Lower leg skin (tissue), 3 donors: ENCODE data around the gene CDK13.

Source experiments
- POLR2A ChIP-seq, 2 donors: fragments of 450-650 bp; IDR thresholded peaks; one replicate each; pipeline ENCODE4 v1.6.1; 2016 to 2017; ENCODE audit warnings: antibody characterized with exemption in 2 of 2, mild to moderate bottlenecking in 1 of 2, moderate library complexity in 1 of 2
- TF ChIP-seq, protein P1 (sequence below), 3 donors: fragments of 450-650 bp; IDR thresholded peaks; one replicate each; pipeline ENCODE4 v1.5.1; 2016; ENCODE audit warnings: antibody characterized with exemption in 3 of 3, mild to moderate bottlenecking in 3 of 3, moderate library complexity in 2 of 3

DNA sequence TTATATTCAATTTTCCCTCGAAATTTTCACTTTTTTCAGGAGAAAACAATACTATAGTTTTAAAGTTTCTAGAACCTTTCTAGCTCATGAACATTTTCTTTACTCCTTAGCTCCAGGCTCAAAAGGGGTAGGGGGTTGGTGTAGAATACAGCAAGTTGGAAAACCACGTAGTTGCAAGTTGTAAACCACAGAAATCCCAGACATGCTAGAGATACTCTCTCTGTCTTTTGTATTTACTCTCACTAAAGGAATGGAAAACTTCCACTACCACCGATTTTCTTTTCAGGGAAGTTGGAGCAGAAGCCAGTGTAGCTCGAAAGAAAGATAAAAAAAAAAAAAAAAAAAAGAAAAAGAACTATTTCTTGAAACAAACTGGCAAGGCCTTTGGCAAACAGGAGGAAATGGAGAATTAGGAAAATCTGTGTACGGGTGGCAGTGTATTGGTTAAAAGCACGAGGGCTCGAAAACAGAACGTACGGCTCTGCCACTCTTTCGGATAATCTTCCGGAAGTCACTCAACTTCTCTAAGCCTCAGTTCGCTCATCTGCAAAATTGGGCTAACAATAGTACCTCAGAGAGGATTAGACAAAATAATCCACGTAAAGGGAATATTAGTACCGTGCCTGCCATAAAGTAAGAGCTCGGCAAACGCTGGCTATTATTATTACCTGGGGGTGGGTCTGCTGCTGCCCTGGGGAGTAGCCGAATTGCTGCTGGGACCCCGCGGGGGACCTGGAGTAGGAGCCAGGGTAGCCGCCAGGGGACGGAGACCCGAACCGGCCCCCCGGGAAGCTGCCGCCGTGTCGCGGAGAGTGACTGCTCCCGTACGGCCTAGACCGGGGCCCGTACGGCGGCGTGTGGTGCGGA, 183.7 kb downstream of the CDK13 start:
- TF ChIP-seq POLR2A (IDR thresholded peaks at IDR 0.05) = no peak
- TF ChIP-seq, protein P1, sequence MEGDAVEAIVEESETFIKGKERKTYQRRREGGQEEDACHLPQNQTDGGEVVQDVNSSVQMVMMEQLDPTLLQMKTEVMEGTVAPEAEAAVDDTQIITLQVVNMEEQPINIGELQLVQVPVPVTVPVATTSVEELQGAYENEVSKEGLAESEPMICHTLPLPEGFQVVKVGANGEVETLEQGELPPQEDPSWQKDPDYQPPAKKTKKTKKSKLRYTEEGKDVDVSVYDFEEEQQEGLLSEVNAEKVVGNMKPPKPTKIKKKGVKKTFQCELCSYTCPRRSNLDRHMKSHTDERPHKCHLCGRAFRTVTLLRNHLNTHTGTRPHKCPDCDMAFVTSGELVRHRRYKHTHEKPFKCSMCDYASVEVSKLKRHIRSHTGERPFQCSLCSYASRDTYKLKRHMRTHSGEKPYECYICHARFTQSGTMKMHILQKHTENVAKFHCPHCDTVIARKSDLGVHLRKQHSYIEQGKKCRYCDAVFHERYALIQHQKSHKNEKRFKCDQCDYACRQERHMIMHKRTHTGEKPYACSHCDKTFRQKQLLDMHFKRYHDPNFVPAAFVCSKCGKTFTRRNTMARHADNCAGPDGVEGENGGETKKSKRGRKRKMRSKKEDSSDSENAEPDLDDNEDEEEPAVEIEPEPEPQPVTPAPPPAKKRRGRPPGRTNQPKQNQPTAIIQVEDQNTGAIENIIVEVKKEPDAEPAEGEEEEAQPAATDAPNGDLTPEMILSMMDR (IDR thresholded peaks at IDR 0.05) = no peak
